Right renal pelvis (tissue), 4 donors: ENCODE results near the gene KRTAP19-6. TPM values are rescaled to one million over a fixed set of nuclear protein-coding genes. Genes with fewer than 3 reads are reported as not detected.
"Not testable (repeated sequence)": the region's sequence is repeated elsewhere in the genome, so short reads cannot be mapped to it uniquely, and the experiment has no call there.

Source experiments
- DNase-seq, 4 donors: peaks; one replicate each; pipeline ENCODE4 v3.0.0-alpha.2; 2013; ENCODE audit warnings: low read depth in 4 of 4, low spot score in 3 of 4, missing footprints in 1 of 4
- polyA plus RNA-seq, 4 donors: library from polyadenylated mRNA; unstranded; fragments of 120-200 nt; gene quantifications; one replicate each; pipeline ENCODE4 v1.2.1, GENCODE V29; 2013; ENCODE audit not compliant: insufficient read length in 4 of 4

Gene KRTAP19-6
- not detected for polyA plus RNA-seq

- no peak for DNase-seq
Observed at GRCh38 chr21:30541764-30542163, at the start of gene KRTAP19-6. KRTAP19-6 (minus strand) TSS chr21:30541864; CDS start chr21:30541833, 31 bp downstream.

GRCh38 chr21:30590297-30590696 is 48.6 kb upstream of the KRTAP19-6 start, which contains the start of gene KRTAP22-2:
KRTAP22-2 (minus strand) TSS chr21:30590397.
- DNase-seq, result no peak

- DNase-seq, result no peak
Observed at GRCh38 chr21:30582870-30583269, 41.2 kb upstream of the KRTAP19-6 start.

GRCh38 chr21:30580132-30580531 is 38.5 kb upstream of the KRTAP19-6 start:
- DNase-seq, result no peak

GRCh38 chr21:30579346-30579745 is 37.7 kb upstream of the KRTAP19-6 start:
- DNase-seq, result no peak

- no peak for DNase-seq
Observed at GRCh38 chr21:30577766-30578165, 36.1 kb upstream of the KRTAP19-6 start.

GRCh38 chr21:30567617-30568016 is 26.0 kb upstream of the KRTAP19-6 start:
- no peak for DNase-seq

- no peak for DNase-seq
Observed at GRCh38 chr21:30563630-30564029, 22.0 kb upstream of the KRTAP19-6 start.

- no peak for DNase-seq
Observed at GRCh38 chr21:30563072-30563471, 21.4 kb upstream of the KRTAP19-6 start.

GRCh38 chr21:30561957-30562356 is 20.3 kb upstream of the KRTAP19-6 start:
- no peak for DNase-seq

GRCh38 chr21:30561264-30561895 is 19.7 kb upstream of the KRTAP19-6 start, which contains the start of gene KRTAP19-7:
KRTAP19-7 (minus strand) TSS chr21:30561314; CDS start chr21:30561289, 25 bp downstream.
- no peak for DNase-seq

- no peak for DNase-seq
Observed at GRCh38 chr21:30555095-30555494, 13.4 kb upstream of the KRTAP19-6 start.

GRCh38 chr21:30552782-30553181 is 11.1 kb upstream of the KRTAP19-6 start:
- no peak for DNase-seq

- DNase-seq, result no peak
Observed at GRCh38 chr21:30518876-30519275, 22.8 kb downstream of the KRTAP19-6 start.

GRCh38 chr21:30515681-30516080 is 26.0 kb downstream of the KRTAP19-6 start:
- DNase-seq, result no peak

- DNase-seq, result not testable (repeated sequence)
Observed at GRCh38 chr21:30505621-30506205, 36.0 kb downstream of the KRTAP19-6 start.

GRCh38 chr21:30502041-30502440 is 39.6 kb downstream of the KRTAP19-6 start, which contains the start of gene KRTAP19-5:
KRTAP19-5 (minus strand) TSS chr21:30502141; CDS start chr21:30502090, 51 bp downstream.
- no peak for DNase-seq

- no peak for DNase-seq
Observed at GRCh38 chr21:30497065-30497464, 44.6 kb downstream of the KRTAP19-6 start, which contains the start of gene KRTAP19-4. KRTAP19-4 (minus strand) TSS chr21:30497165; CDS start chr21:30497110, 55 bp downstream.

GRCh38 chr21:30491963-30492428 is 49.7 kb downstream of the KRTAP19-6 start, which contains the start of gene KRTAP19-3:
KRTAP19-3 (minus strand) TSS chr21:30492013; CDS start chr21:30491957, 56 bp downstream.
- no peak for DNase-seq
